RPMI7951 (cell line): ENCODE data around the gene LRRIQ1. TPM values are rescaled to one million over a fixed set of nuclear protein-coding genes. Genes with fewer than 3 reads are reported as not detected.
A peak's percentile ranks its signal among the peaks of the same experiment; 100 is the strongest.
"Not testable (repeated sequence)": the region's sequence is repeated elsewhere in the genome, so short reads cannot be mapped to it uniquely, and the experiment has no call there.

Experiments
- DNase-seq: peaks from one replicate; pipeline ENCODE4 v3.0.0-alpha.2; 2012; ENCODE audit warnings: low read depth
- total RNA-seq: library from RNA; depleted of rRNA; stranded (reverse); fragments of >200 nt; shearing (Covaris generic); gene quantifications from 2 replicates; pipeline ENCODE4 v1.2.3, GENCODE V29; 2014

Gene LRRIQ1
- total RNA-seq, 1 experiment from 2014 or later, result 0.12 TPM

DNA sequence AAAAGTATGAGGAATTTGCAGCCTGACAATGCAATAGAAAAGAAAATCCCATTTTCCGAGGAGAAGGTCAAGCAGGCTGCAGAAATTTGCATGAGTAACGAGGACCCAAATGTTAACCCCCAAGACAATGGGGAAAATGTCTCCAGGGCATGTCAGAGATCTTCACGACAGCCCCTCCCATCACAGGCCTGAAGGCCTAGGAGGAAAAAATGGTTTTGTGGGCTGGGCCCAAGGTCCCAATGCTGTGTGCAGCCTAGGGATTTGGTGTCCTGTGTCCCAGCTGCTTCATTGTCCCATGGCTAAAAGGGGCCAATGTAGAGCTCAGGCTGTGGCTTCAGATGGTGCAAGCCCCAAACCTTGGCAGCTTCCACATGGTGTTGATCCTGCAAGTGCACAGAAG is 167.7 kb downstream of the LRRIQ1 start:
- not testable (repeated sequence) for DNase-seq

GRCh38 chr12:85206543-85206942 is 170.4 kb downstream of the LRRIQ1 start:
- no peak for DNase-seq

DNA sequence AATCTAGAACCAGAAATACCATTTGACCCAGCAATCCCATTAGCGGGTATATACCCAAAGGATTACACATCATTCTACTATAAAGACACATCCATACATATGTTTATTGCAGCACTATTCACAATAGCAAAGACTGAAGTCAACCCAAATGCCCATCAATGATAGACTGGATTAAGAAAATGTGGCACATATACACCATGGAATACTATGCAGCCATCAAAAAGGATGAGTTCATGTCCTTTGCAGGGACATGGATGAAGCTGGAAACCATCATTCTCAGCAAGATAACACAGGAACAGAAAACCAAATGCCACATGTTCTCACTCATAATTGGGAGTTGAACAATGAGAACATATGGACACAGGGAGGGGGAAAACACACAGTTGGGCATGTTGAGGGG is 188.2 kb downstream of the LRRIQ1 start:
- DNase-seq, result not testable (repeated sequence)

DNA sequence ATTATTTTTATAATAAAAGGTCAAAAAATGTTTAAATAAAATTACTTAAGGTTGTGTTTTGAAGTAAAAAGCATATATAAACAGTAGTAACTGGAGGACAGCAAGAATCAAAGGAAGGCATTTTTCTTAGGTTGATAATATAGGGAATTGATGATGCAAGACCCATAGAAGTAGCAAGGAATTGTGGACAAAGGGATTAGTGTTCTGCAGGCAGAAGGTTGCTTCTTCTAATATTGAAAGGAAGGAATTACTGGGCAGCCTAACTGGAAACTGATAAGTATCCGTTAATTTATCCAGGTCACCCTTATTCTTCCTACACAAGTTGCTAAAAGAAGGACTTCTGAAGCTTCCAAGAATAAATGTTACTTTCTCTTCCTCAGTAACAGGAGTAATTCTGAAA is 189.3 kb downstream of the LRRIQ1 start:
- no peak for DNase-seq

GRCh38 chr12:85237327-85237726 is 201.2 kb downstream of the LRRIQ1 start:
- no peak for DNase-seq

DNA sequence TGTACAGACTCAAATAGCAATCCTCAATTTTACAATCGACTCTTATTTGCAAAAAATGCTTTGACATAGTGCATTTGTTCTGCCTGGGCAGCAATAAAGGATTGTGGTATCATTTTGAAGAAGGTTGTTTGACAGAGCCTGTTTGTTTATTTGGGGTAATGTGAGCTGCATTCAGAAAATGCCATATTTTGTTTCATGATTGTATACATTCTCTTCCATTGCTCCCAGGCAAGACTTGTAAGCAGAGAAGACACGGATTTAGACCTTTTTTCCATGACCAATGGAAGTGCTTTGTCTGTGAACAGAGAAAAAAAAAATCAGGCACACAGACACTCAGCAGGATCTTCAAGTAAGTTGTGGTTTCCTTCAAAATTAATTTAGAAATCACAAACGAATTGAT is 208.4 kb downstream of the LRRIQ1 start:
- no peak for DNase-seq

DNA sequence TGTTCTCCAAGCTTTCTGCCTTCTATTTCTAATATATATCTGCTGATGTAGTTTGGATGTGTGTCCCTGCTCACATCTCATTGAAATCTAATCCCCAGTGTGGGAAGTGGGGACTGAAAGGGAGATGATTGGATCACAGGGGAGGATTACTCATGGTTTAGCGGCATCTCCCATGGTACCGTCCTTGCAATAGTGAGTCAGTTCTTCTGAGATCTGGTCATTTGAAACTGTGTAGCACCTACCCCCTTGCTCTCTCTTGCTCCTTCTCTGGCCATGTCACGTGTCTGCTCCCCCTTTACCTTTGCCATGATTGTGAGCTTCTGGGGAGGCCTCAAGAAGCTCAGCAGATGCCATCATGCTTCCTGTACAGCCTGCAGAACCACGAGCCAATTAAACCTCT is 217.7 kb downstream of the LRRIQ1 start:
- DNase-seq, result no peak

DNA sequence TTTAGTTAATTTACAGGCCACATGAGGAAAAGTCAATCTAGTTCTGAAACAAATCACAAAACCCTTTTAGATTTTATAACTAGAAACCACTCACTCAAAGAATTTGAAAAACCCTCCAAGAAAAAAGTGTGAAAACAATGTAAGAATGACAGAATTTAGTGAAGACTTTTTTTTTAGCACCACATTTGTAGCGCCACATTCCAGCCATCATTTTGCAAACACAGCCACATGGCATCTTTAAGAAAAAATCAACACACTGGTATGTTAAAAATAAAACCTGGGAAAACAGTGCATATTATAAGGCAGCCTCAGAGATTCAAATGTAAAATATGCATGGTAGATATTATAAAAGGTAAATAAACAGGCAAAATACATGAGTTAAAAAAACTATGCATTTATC is 221.5 kb downstream of the LRRIQ1 start:
- DNase-seq, result no peak

DNA sequence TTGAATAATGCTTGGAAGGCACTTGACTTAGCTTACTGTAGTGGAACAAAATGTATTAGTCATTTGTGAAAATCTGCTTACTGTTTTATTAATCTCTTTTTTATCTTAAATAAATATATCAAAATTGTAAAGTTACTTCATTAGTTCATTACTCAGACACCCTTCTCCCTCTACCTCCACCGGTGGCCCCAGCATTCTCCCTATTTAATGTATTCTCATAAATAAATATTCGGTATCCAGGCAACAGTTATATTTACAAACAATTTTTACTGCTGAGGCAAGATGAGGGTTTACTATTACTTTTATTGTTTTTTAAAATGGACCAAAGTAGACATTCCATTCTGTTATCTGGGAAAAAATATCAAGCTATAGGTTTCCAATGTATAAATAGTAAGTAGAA is 224.3 kb downstream of the LRRIQ1 start:
- no peak for DNase-seq

GRCh38 chr12:85260896-85261295 is 224.7 kb downstream of the LRRIQ1 start:
- no peak for DNase-seq

GRCh38 chr12:85266356-85266755 is 230.2 kb downstream of the LRRIQ1 start:
- no peak for DNase-seq

- DNase-seq, result no peak
These were observed 237.5 kb downstream of the LRRIQ1 start for GRCh38 chr12:85273381-85274314.

DNA sequence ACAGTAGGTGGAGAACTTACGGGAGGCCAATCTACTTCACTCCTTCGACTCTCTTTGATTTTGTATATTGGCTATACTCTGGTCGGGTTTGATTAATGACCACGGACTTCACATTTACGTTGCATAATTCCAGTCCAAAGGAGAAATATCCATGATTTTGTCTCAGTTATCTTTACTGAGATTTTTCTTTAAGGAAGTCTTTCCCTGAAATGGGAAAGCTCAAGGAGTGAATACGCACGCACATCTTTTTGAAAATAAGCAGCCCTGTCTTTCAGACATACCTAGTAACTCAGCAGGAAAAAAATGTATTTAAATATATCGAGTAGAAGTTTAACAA is 238.1 kb downstream of the LRRIQ1 start:
- DNase-seq, result no peak

DNA sequence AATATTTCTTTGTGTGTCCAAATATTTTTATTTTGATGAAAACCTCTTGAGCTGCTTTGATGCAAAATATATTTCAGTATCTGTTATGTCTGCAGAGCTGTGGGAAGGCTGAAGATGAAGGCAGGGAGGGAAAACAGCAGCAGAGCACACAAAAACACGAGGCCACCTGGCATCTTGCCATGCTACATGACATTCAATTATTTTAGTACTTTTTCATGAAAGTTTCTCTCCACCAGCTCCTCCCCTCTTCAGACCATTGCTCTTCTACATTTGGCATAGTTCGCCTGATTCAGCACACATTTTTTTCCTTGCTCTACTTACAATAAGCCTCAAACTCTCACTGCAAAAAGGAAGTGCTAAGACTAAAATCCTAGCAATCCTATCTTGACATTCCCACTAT is 239.2 kb downstream of the LRRIQ1 start:
- no peak for DNase-seq

GRCh38 chr12:85277191-85277590 is 241.0 kb downstream of the LRRIQ1 start:
- no peak for DNase-seq

- DNase-seq, result peak; percentile 41
These were observed 241.9 kb downstream of the LRRIQ1 start for GRCh38 chr12:85277900-85278597.

GRCh38 chr12:85278598-85279448 is 242.7 kb downstream of the LRRIQ1 start:
- peak; percentile 12 for DNase-seq

DNA sequence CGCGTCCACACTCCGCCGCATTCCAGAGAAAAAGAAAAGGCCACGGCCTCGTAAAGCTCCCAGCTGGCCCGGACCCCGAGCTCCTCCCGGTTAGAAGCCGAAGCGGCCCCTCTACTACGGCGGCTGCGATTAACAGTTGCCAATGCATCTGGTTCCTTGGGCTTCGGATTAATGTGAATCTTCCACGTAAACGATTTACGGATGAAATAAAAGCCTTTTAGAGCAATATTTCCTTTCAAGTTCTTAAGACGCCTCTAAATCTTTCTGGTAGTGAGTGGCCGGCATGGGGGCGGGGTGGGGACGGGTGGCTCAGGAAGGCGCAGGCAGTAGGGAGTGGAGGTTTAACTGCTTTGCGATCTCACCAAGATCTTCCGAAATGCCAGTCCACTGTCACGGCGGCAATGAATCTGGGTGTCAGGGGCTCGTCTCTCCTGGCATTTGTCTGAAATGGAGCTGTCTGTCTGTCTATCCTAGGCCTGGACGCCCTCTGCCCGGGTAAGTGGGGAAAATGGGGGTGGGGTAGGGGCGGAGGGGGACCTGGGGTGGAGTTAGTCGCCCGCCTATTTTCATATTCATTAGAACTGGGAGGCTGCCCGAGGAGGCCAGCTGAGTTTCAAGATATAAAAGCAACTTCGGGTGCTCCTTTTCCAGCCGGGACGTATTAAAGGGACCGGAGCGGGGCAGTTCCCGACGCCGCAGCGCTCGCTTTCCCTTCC is 243.5 kb downstream of the LRRIQ1 start:
- DNase-seq, result peak; percentile 61

DNA sequence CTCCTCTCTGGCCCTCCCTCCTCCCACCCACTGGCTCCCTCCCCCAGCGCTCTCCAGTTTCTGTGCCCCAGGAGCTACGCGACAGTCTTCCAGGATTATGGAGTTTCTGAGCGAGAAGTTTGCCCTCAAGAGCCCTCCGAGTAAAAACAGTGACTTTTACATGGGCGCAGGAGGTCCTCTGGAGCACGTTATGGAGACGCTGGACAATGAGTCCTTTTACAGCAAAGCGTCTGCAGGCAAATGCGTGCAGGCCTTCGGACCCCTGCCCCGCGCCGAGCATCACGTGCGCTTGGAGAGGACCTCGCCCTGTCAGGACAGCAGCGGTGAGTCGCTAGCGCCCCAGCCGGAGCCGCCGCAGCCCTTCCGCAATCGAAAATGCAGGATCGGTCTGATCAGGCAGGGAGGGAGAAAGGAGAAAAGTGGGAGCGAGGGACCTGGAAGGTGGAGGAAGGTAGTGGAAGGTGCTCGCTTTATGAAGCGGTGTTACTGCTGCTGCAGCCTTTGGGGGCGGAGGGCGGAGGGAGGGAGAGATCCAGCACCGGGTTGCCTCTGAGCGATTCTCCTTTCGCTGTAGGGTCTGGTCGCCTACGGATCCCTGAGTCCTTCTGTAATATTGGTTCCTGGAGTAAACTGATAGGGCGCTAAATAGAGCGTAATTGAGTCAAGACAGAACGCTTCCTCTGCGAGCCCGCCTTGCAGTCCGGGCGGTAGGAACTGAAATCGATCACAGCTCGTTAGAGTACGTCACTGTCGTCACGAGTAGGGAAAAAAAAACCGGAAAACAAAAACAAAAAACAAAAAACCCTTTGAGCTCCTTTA is 244.2 kb downstream of the LRRIQ1 start, which contains the start of gene ALX1:
ALX1 (plus strand) TSS at position 56 of the 819 bp plus-strand sequence; CDS start at position 98, 42 bp downstream.
- DNase-seq, result peak; percentile 87

GRCh38 chr12:85280984-85281630 is 245.0 kb downstream of the LRRIQ1 start:
- DNase-seq, result peak; percentile 13
